DND-41 (cell line): ENCODE data around the gene RASGRP4.

Experiments used
- ATAC-seq: fragments of 200-7000 bp; cut with Tn5 transposase; 3 replicates; pipeline ENCODE4 v1.9.1; 2021; ENCODE audit warnings: low read depth; ENCODE audit not compliant: insufficient read depth
- DNase-seq: peaks from one replicate; pipeline ENCODE4 v3.0.0-alpha.2; 2020
- H2AFZ ChIP-seq: 2 replicates; pipeline ENCODE4 v1.6.0; 2012; ENCODE audit warnings: low read depth, low read length
- H3K27ac ChIP-seq: 2 replicates; pipeline ENCODE4 v1.5.1; 2012; ENCODE audit warnings: low read length, inconsistent platforms
- H3K27me3 ChIP-seq: fragments of 200-600 bp; sonication (generic); 2 replicates; pipeline ENCODE4 v1.6.0; 2012; ENCODE audit warnings: low read length, mild to moderate bottlenecking, inconsistent platforms; ENCODE audit not compliant: insufficient read depth, poor library complexity
- H3K36me3 ChIP-seq: 2 replicates; pipeline ENCODE4 v1.5.1; 2012; ENCODE audit warnings: low read length, inconsistent platforms; ENCODE audit not compliant: insufficient read depth
- H3K4me1 ChIP-seq: 2 replicates; pipeline ENCODE4 v1.5.1; 2012; ENCODE audit warnings: mild to moderate bottlenecking, low read length; ENCODE audit not compliant: insufficient read depth
- H3K4me2 ChIP-seq: 2 replicates; pipeline ENCODE4 v1.6.0; 2012; ENCODE audit warnings: mild to moderate bottlenecking, moderate library complexity, low read length, inconsistent platforms; ENCODE audit not compliant: insufficient read depth
- H3K4me3 ChIP-seq, 2 experiments: fragments of 200-600 bp in 1 of 2; shearing (Covaris generic) in 1 of 2; 2 replicates each; pipeline ENCODE4 v1.5.1; 2012 to 2016; ENCODE audit warnings: inconsistent platforms in 2 of 2, low read length in 2 of 2, mild to moderate bottlenecking in 2 of 2, low read depth in 1 of 2, moderate library complexity in 1 of 2
- H3K79me2 ChIP-seq: 2 replicates; pipeline ENCODE4 v1.6.0; 2012; ENCODE audit warnings: low read length, inconsistent platforms; ENCODE audit not compliant: insufficient read depth
- H3K9ac ChIP-seq: 2 replicates; pipeline ENCODE4 v1.6.0; 2012; ENCODE audit warnings: low read depth, mild to moderate bottlenecking, inconsistent platforms, low read length, moderate library complexity
- H3K9me3 ChIP-seq: 2 replicates; pipeline ENCODE4 v1.5.1; 2012; ENCODE audit warnings: low read length, moderate library complexity, mild to moderate bottlenecking, inconsistent platforms; ENCODE audit not compliant: insufficient read depth, severe bottlenecking
- H4K20me1 ChIP-seq: 2 replicates; pipeline ENCODE4 v1.6.0; 2012; ENCODE audit warnings: low read length; ENCODE audit not compliant: insufficient read depth
- CTCF ChIP-seq: IDR thresholded peaks from 2 replicates; pipeline ENCODE4 v1.5.1; 2012; ENCODE audit warnings: borderline replicate concordance, low read length, moderate library complexity, mild to moderate bottlenecking; ENCODE audit not compliant: poor library complexity, severe bottlenecking; ENCODE audit errors: extremely low read depth
- EZH2 ChIP-seq: IDR thresholded peaks from 3 replicates; pipeline ENCODE4 v1.6.1; 2012; ENCODE audit warnings: borderline replicate concordance, low read depth, mild to moderate bottlenecking, moderate library complexity, low read length, inconsistent platforms; ENCODE audit not compliant: severe bottlenecking

RASGRP4 gene

GRCh38 chr19:38449518-38449917, 23.5 kb upstream of the RASGRP4 start:
- no peak overlapping the region for H3K27ac ChIP-seq
- H2AFZ ChIP-seq, result no peak overlapping the region
- no peaks in the 10 kb centered on the region for H3K27me3 ChIP-seq
- H3K9me3 ChIP-seq, result no peaks in the 10 kb centered on the region
- TF ChIP-seq CTCF, result no peak
- no peak for TF ChIP-seq EZH2
- no peak overlapping the region for H3K4me2 ChIP-seq
- H3K4me3 ChIP-seq, result no peak overlapping the region
- no peak for ATAC-seq
- no peaks in the 10 kb centered on the region for H3K4me1 ChIP-seq
- H4K20me1 ChIP-seq, result 0 out of 2 replicates have a peak, but pooled peaks cover 5% of the 10 kb centered on the region
- DNase-seq, result no peak
- H3K79me2 ChIP-seq, result no peaks in the 10 kb centered on the region
- H3K9ac ChIP-seq, result no peak overlapping the region
- no peaks in the 10 kb centered on the region for H3K36me3 ChIP-seq

- no peak for DNase-seq
- Histone ChIP-seq H3K4me3 (no peak overlapping the region), H2AFZ (no peak overlapping the region), H3K36me3 (no peaks in the 10 kb centered on the region), H3K9me3 (no peaks in the 10 kb centered on the region), H4K20me1 (0 out of 2 replicates have a peak, but pooled peaks cover 5% of the 10 kb centered on the region), H3K4me1 (no peaks in the 10 kb centered on the region), H3K27ac (no peak overlapping the region), H3K4me2 (no peak overlapping the region), H3K27me3 (no peaks in the 10 kb centered on the region), H3K9ac (no peak overlapping the region), H3K79me2 (no peaks in the 10 kb centered on the region)
- no peak for ATAC-seq
- TF ChIP-seq CTCF, result no peak
- no peak for TF ChIP-seq EZH2
These were observed 22.2 kb upstream of the RASGRP4 start for GRCh38 chr19:38448225-38448624.

GRCh38 chr19:38445362-38445761, 19.3 kb upstream of the RASGRP4 start:
- Histone ChIP-seq H3K27me3 (no peaks in the 10 kb centered on the region), H3K4me1 (no peaks in the 10 kb centered on the region), H3K4me2 (no peak overlapping the region), H3K9ac (no peak overlapping the region), H3K36me3 (no peaks in the 10 kb centered on the region), H3K79me2 (no peaks in the 10 kb centered on the region), H3K4me3 (no peak overlapping the region), H4K20me1 (peaks cover 9% of the 10 kb centered on the region; the same call in 1 of the 2 replicates), H2AFZ (no peak overlapping the region), H3K27ac (no peak overlapping the region), H3K9me3 (no peaks in the 10 kb centered on the region)
- ATAC-seq, result no peak
- no peak for DNase-seq
- TF ChIP-seq EZH2 (no peak), CTCF (no peak)

GRCh38 chr19:38444026-38444425, 18.0 kb upstream of the RASGRP4 start:
- Histone ChIP-seq H3K9me3 (no peaks in the 10 kb centered on the region), H3K9ac (no peak overlapping the region), H3K27ac (no peak overlapping the region), H3K4me3 (no peak overlapping the region), H3K27me3 (no peaks in the 10 kb centered on the region), H2AFZ (no peak overlapping the region), H3K4me1 (no peaks in the 10 kb centered on the region), H3K36me3 (no peaks in the 10 kb centered on the region), H3K79me2 (no peaks in the 10 kb centered on the region), H4K20me1 (peaks cover 4% of the 10 kb centered on the region; the same call in 1 of the 2 replicates), H3K4me2 (no peak overlapping the region)
- ATAC-seq, result no peak
- TF ChIP-seq CTCF (no peak), EZH2 (no peak)
- DNase-seq, result no peak
